NCI-H526 treated with DMSO at 0.1 percent for 48 hours (cell line): ENCODE measurements around the gene TTLL5.

Experiments
- DNase-seq: peaks from one replicate; lab custom pipeline; 2025; lab: John Stamatoyannopoulos, UW

The TTLL5 gene

DNA sequence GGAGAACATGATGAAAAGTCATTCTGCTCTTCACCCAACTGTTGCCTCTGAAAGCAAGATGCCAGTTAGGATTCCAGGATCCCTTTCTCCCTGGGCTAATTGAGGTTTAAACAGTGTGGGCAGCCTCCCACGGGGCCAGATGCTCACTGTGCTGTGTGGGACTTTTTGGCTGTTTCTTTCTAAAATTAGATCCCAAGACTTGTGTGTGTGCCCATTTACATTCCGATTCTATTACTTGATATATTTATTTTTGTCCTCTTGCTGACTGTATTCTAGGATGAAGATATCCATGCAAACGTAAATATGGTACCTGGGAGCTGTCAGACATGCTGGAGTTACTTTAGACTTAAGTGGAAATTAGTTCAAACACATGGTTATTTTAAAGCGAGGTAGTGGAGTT, 330.7 kb downstream of the TTLL5 start:
- DNase-seq: no peak

- no peak for DNase-seq
These were observed 332.6 kb downstream of the TTLL5 start for GRCh38 chr14:75993567-75994041.

- no peak for DNase-seq
These were observed 334.5 kb downstream of the TTLL5 start for GRCh38 chr14:75995372-75996041.

- no peak for DNase-seq
These were observed 335.4 kb downstream of the TTLL5 start for GRCh38 chr14:75996488-75996887.

- DNase-seq: no peak
These were observed 338.6 kb downstream of the TTLL5 start for GRCh38 chr14:75999511-76000190.

DNA sequence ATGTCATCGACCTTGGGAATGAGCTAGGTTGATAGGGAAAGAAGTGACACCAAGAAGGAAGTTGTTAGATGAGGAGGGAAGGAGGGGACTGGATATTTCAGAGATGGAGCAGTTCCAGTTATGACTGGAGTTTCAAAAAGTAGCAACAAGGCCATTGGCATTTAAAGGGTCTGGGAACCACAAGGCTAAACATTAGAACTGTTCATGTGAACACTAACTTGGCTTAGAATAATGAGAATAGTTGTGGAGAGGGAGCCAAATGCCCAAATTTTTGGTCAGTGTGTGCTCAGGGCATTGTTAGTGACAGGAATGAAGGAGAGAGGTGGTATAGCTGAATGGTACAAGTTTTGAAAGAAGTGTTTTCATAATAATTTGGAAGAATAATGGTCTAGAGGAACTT, 341.3 kb downstream of the TTLL5 start:
- DNase-seq: no peak
